Measurements from ENCODE around the gene LYZL4. TPM values are rescaled to one million over a fixed set of nuclear protein-coding genes. Genes with fewer than 3 reads are reported as not detected.

Gene LYZL4
- total RNA-seq, 4 donors from 2014 or later = not detected

DNA sequence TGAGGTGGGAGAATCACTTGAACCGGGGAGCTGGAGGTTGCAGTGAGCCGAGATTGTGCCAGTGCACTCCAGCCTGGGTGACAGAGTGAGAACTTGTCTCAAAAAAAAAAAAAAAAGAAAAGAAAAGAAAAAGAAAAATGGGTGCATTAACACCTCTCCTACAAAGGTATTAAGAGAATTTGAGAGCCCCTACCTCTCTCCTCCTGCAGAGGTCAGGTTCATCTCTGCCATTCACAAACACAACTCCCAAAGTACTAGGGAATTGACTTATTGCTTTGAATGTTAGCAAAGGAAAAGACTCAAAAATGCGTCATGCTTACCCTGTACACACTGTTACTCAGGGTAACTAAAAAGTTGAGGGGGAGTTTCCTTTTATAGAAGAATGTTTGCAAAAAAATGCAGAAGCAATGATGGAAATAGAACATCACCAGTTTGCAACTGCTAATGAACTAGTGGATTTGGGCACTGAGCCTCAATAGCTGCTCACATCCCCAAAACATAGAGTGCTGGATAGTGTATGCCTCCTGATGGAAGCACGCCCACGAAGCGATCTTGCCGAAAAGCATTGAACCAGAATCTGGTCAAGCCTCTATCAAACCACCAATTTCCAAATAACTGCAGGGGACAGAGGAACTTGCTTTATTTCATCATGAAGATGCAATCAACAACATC is 15.5 kb upstream of the LYZL4 start:
- no peak overlapping the region for H3K27ac ChIP-seq
- H3K4me3 ChIP-seq = no peak overlapping the region
- H3K4me1 ChIP-seq = no peaks in the 10 kb centered on the region
- H3K9me3 ChIP-seq = no peaks in the 10 kb centered on the region
- H3K27me3 ChIP-seq = no peaks in the 10 kb centered on the region
- TF ChIP-seq POLR2A (IDR thresholded peaks at IDR 0.05) (no peak), EP300 (IDR thresholded peaks at IDR 0.05) (no peak)
- TF ChIP-seq, protein P1, sequence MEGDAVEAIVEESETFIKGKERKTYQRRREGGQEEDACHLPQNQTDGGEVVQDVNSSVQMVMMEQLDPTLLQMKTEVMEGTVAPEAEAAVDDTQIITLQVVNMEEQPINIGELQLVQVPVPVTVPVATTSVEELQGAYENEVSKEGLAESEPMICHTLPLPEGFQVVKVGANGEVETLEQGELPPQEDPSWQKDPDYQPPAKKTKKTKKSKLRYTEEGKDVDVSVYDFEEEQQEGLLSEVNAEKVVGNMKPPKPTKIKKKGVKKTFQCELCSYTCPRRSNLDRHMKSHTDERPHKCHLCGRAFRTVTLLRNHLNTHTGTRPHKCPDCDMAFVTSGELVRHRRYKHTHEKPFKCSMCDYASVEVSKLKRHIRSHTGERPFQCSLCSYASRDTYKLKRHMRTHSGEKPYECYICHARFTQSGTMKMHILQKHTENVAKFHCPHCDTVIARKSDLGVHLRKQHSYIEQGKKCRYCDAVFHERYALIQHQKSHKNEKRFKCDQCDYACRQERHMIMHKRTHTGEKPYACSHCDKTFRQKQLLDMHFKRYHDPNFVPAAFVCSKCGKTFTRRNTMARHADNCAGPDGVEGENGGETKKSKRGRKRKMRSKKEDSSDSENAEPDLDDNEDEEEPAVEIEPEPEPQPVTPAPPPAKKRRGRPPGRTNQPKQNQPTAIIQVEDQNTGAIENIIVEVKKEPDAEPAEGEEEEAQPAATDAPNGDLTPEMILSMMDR (IDR thresholded peaks at IDR 0.05) = no peak
- H3K36me3 ChIP-seq = no peaks in the 10 kb centered on the region
- no peak for DNase-seq (ENCODE audit: low spot score in 2 of 2)
- WGBS, 2 donors = 87 to 89% methylated on average over 7 of the region's 7 CpGs

DNA sequence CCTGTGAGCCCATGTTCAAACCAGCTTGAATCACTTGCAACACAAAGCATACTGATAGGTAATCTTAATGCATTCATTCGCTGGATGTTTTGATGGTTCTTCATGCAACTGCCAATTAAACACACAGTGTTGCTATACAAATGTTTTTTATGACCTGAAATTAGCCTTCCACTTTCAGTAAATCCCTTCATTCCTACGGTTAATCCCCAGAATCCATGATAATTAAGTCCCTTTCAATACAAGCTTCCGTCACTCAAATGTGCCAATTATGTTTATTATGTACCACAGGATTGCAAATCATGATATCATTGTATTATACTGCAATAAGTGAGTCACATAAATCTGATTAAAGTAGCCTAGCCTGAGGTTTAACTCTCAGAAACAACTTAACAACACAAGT is 14.5 kb upstream of the LYZL4 start:
- Histone ChIP-seq H3K27me3 (no peaks in the 10 kb centered on the region), H3K27ac (no peak overlapping the region), H3K4me3 (no peak overlapping the region), H3K4me1 (no peaks in the 10 kb centered on the region), H3K9me3 (no peaks in the 10 kb centered on the region), H3K36me3 (no peaks in the 10 kb centered on the region)
- TF ChIP-seq POLR2A (IDR thresholded peaks at IDR 0.05) = no peak
- TF ChIP-seq, protein P1 (IDR thresholded peaks at IDR 0.05) = no peak
- TF ChIP-seq EP300 (IDR thresholded peaks at IDR 0.05) = no peak
- 61 to 65% methylated on average over 3 of the region's 3 CpGs for WGBS, 2 donors
- DNase-seq (ENCODE audit: low spot score in 2 of 2) = no peak

GRCh38 chr3:42421818-42422796 is 11.7 kb upstream of the LYZL4 start:
- no peaks in the 10 kb centered on the region for H3K4me1 ChIP-seq
- 88% methylated on average over 20 of the region's 20 CpGs for WGBS, 2 donors
- DNase-seq (ENCODE audit: low spot score in 2 of 2) = no peak
- H3K36me3 ChIP-seq = no peaks in the 10 kb centered on the region
- H3K27me3 ChIP-seq = no peaks in the 10 kb centered on the region
- no peaks in the 10 kb centered on the region for H3K9me3 ChIP-seq
- no peak for TF ChIP-seq EP300 (IDR thresholded peaks at IDR 0.05)
- TF ChIP-seq, protein P1 (IDR thresholded peaks at IDR 0.05) = no peak
- no peak for TF ChIP-seq POLR2A (IDR thresholded peaks at IDR 0.05)
- H3K27ac ChIP-seq = no peak overlapping the region
- H3K4me3 ChIP-seq = no peak overlapping the region

- TF ChIP-seq, protein P1 (IDR thresholded peaks at IDR 0.05) = no peak
- TF ChIP-seq POLR2A (IDR thresholded peaks at IDR 0.05) (no peak), EP300 (IDR thresholded peaks at IDR 0.05) (no peak)
- 74 to 96% methylated on average over 1 of the region's 1 CpG for WGBS, 2 donors
Measured at GRCh38 chr3:42419563-42419962, 9.2 kb upstream of the LYZL4 start.

More at GRCh38 chr3:42419563-42419962, 9.2 kb upstream of the LYZL4 start:
- H3K36me3 ChIP-seq = no peaks in the 10 kb centered on the region
- no peaks in the 10 kb centered on the region for H3K4me1 ChIP-seq
- H3K4me3 ChIP-seq = no peak overlapping the region
- DNase-seq (ENCODE audit: low spot score in 2 of 2) = no peak
- no peaks in the 10 kb centered on the region for H3K9me3 ChIP-seq
- no peak overlapping the region for H3K27ac ChIP-seq
- H3K27me3 ChIP-seq = no peaks in the 10 kb centered on the region

Measured in tibial nerve (tissue), 4 donors.